COLO668 (cell line): ENCODE data around the gene GPI.

Experiments used
- DNase-seq: peaks from one replicate; lab custom pipeline; 2025; ENCODE audit not compliant: unreplicated experiment; lab: John Stamatoyannopoulos, UW

GPI gene

DNA sequence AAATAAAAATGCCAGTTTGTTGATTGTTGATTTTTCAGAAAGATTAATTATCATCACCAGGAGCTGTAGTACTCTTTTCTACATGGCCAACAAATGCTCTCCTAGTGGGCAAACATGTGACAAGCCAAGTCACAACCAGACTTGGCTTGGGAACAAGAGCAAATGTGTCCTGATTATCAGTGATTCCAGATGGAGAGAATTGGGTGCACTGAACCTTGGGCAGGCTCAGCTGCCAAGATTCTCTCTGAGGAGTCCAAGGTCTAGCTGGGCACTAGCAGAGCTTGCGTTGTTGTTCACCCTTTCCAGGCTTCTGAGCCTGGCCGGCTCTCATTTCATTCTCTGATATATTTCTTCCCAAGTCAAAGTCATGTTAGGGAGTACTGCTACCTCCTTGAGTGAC lies 27.3 kb upstream of the GPI start:
- DNase-seq = no peak

DNA sequence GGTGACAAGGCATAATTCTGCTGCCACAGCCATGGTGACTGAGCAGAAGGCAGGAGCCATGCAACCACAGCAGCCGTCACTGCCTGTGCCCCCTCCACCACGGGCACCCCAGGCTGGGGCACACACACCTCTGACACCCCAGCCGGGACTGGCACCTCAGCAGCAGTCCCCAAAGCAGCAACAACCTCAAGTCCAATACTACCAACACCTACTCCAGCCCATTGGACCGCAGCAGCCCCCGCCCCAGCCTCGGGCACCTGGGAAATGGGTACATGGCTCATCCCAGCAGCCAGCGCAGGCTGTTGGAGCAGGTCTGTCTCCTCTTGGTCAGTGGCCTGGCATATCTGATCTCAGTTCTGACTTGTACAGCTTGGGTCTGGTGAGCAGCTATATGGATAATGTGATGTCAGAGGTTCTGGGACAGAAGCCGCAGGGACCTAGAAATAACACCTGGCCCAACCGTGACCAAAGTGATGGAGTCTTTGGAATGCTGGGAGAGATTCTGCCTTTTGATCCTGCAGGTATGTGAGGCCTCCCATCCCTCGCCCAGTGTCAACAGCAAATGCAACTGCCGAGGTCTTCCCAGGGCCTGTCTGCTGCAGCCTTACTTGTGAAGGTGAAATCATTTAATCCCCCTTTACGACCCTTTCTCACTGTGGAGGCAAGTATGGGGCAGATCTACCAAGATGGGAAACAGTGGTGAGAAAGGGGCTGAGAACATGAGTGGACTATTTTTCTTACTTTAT lies 22.9 kb upstream of the GPI start:
- no peak for DNase-seq

DNA sequence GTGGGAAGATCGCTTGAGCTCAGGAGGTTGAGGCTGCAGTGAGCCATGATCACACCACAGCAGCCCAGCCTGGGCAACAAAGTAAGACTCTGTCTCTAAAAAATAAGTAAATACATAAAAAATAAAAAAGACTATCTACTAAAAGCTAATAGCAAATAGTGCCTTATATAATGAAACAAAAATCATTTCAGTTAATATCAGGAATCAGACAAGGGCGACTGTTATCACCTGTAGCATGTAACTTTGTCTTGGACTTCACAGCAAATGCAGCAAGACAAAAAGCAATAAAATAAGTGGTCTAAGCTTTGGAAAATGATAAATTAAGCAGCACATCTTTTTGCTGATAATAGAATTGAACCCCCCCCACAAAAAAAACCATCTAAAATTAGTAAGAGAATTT lies 21.2 kb upstream of the GPI start:
- no peak for DNase-seq

DNA sequence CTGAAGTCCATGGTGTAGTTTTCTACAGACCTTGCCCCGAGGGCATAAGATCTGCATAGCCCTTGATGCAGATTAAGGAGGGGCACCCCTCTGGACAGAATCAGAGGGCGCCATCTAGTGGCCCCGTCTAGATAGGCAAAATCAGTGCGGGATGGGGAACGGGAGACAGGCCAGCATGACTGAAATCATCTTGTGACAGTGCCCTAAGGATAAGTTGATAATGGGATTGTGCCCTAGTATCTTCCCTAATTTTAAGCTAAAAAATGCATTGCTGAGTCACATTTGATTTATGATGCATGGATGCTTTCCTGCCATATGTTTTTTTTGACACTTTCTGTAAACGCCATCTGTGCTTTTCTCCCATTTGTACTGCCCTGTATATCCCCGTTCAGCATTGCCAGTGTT lies 19.0 kb upstream of the GPI start:
- peak; percentile 77 for DNase-seq

DNA sequence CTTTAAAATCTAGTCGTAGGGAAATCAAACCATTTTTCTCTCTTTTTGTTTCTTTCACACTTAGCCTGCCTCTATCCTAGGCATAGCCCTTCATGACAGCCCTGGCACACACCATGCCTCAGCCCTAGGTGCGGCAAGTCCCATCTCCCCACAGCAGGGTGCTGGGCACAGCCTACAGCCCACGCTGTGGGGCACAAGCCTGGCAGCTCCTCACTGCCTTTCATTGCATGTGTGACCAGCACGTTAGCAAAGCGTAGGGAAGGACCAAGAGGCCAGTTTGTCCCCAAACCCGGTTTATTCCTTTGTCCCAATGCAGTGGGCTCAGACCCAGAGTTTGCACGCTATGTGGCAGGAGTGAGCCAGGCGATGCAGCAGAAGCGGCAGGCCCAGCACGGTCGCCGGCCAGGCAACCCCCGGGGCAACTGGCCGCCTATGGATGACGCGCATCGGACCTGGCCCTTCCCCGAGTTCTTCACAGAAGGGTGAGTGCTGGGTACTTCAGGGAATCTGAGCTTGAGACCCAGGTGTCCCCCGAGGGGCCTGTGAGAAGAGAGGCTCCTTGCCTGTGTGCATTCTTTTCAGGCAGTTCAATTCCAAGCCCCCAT lies 17.3 kb upstream of the GPI start:
- DNase-seq = no peak

DNA sequence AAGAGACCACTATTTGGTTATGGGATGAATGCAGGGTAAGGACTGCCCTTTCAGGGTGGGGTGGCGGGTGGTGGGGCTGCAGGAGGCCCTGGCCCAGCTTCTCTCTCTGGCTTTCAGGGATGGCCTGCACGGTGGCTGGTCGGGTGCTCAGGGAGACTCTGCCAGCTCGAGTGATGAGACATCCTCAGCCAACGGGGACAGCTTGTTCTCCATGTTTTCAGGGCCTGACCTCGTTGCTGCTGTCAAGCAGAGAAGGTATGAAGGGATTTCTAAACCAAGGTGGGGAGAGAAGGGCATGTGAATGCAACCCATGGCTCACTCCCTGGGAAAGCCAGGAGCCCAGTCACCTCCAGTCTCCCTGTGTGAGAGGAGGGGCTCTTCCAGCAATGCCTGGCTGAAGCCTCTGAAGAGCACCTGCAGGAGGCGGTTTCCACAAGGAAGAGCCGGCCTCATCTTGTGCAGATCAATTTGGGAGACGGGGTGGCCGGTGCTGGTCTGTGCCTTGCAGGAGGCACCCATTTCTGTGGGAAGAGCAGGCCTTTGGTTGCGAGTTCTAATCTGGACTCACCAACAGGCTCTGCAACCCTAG lies 16.0 kb upstream of the GPI start:
- no peak for DNase-seq

DNA sequence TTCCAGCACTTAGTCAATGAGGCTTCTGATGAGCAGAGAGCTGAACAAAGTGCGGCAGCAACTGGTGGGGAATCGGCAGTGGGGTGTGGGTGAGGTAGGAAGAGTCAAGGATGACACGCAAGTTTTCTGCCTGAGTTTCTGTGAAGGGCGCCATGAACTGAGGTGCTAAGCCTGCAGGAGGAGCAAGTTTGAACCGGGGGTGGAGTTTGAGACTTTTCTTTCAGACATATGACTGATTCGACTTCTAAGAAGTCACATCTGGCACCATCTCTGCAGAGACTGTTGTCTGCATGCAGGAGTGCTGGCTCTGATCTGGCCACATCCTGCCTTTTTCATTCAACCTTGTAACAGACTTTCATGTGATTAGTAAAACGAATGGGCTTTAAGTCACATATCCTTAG lies 14.8 kb upstream of the GPI start:
- no peak for DNase-seq

DNA sequence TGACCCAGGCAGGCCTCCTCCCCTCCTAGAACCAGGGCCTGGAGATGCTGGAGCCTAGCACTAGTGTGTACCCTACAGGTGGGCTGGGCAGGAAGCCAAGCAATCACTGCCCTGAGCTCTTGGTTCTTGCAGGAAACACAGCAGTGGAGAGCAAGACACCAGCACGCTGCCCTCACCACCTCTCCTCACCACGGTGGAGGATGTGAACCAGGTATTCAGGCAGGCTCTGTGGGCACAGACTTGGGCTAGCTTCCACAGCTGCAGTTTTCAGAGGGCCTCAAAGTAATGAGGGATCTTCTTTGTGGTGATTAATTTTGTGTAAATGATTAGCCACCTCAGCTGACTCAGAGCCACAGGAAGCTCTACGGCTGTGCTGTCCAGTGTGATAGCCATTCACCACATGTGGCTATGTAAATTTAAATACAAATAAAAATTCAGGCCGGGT lies 13.6 kb upstream of the GPI start:
- peak; percentile 70 for DNase-seq

DNA sequence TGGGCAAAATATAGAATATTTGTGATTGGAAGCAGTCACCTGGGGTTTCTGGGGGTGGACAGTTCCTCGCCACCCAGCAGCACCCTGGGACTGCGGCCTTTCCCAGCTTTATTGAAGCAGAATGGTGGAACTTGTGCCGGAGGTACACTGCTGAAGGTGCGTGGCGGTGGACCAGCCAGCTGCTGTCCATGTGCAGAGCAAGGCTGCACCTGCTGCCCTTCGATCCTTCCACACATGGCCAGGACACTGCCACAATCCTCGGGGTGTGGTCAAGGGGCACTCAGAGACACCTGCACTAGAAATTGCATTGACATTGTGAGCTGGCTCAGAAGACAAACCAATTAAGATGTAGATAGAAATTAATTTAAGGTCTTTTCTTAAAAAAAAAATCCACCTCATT lies 11.4 kb upstream of the GPI start:
- DNase-seq = peak; percentile 66

DNA sequence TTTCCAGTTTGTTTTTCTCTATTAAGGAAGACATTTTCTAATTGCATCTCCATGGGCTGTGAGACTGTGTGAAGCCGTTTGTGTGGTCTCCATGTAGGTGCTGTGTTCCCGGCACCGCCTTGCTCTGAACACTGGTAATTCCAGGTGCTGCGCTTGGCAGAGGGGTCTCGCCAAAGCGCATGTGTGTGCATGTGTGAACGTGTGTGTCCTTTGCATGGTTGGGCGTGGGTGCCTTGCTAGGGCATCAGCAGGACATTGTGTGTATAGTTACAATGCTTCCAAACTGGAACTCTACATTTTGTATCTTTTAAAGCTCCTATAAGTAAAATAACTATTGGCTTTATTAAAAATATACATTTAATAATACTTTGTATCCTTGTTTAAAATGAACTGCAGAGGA lies 9.8 kb upstream of the GPI start:
- no peak for DNase-seq

DNA sequence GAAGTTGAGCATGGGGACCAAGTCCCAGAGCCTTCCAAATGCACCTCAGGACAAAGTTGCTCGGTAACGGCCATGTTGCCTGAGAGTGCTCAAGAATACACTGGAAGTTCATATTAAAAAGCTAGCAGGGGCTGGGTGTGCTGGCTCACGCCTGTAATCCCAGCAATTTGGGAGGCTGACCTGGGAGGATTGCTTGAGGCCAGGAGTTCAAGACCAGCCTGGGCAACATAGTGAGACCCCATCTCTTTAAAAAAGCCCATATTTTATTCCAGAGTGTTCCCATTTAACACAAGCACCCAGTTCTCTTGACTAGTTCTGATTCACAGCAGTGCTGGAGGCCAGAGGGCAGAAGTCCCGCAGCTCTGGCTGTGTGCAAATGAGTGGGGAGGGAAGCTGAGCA lies 8.1 kb upstream of the GPI start:
- no peak for DNase-seq

DNA sequence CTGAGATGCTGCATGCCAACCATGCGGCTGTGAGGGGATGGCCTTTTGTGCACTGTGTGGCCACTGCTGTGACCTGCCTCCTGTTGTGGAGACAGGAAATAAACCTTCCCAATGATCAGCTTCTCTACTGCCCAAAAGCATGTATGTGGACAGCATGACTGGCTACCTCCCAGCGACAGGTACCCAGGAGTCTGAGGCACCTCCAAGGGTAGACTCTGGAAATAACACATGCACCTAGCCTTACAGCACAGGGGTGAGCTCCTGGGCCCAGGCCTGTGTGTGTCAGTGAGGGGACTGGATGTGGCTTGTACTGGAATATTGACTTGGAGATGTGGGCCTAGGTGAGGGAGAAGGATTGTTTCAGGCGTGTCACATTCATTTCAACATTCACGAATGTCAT lies 7.6 kb upstream of the GPI start:
- DNase-seq = no peak

DNA sequence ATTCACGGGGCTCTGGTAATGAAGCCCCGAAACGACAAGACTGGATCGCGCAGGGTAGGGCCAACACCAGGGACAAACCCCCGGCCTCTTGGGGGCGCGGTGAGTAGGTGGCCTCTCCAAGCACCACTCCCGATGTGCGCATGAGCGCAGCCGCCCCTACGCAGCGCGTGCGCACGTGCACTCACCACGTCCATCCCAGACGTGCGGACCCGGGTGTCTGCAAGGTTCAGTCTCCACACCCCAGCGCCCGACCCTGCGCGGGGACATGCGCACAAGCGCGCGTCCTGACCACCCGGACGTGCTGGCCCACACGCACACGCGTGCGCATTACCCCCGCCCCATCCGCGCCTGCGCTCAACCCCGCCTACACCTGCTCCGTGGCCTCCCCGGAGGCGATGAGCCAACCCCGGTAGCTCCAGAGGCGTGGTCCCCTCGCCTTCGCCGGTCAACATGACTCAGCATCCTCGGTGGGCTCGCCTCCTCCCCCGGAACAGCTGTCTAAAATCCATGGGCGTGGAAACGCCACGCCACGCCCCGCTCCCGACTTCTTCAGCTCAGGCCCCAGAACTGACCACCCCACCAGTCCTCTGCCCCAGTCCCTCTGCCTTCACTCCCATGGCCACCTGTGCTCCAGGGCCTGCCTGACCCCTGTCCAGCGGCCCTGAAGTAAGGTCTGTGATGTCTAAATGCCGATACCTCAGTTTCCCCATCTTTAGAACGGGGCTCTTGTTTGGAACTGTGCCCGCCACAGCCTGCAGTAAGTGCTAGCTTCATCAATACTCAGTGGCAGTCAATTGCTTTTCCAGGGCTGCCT lies 5.6 kb upstream of the GPI start:
- DNase-seq = peak; percentile 98

DNA sequence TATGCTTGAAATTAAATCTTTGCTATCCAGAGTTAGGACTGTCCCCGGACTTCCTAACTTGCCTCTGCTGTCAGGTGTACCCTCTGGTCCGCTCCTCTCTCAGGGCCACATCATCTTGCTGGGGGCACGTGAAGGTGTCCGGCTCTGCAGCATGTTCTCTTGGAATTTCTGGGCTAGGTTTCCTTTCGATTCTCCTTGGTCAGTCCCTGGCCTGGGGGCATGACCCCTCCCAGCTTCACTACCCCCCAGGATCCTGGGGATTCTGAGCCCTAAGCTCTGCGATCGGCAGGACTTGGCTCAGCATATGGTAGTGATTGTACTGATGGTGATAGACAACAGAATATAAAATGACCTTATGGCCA lies 5.1 kb upstream of the GPI start:
- no peak for DNase-seq

DNA sequence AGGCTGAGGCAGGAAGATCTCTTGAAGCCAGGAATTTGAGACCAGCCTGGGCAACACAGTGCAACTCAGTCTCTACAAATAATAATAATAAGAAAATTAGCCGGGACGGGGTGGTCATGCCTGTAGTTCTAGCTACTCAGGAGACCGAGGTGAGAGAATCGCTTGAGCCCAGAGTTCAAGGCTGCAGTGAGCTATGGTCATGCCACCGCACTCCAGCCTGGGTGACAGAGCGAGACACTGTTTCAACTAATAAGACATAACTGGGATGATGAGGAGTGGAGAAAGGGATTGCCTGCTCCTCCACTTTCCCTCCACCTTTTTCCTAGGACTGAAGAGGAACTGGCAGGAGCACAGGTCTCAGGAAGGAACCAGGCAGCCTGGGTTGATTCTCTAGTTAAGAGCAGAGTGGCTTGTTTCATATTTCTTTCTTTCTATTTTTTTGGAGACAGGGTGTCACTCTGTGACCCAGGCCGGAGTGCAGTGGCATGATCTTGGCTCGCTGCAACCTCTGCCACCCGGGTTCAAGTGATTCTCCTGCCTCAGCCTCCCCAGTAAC lies 4.6 kb upstream of the GPI start:
- DNase-seq = no peak

DNA sequence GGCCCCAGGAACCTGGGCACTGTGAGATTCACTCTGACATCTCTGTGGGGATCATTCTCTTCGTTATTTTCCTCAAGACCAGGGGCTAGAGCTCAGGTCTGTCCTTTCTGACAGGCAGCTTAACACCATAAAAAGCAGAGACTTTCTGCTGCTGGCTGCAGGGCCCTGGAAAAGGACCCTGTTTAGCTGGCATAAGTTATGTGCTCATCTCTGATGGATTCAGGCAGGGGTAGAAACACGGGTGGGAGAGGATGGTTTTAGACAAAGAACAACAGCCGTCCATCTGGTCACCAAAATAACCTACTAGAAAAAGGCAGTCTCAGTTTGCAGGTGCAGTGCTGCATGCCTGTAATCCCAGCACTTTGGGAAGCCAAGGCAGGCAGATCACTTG lies 2.3 kb upstream of the GPI start:
- DNase-seq = no peak

DNA sequence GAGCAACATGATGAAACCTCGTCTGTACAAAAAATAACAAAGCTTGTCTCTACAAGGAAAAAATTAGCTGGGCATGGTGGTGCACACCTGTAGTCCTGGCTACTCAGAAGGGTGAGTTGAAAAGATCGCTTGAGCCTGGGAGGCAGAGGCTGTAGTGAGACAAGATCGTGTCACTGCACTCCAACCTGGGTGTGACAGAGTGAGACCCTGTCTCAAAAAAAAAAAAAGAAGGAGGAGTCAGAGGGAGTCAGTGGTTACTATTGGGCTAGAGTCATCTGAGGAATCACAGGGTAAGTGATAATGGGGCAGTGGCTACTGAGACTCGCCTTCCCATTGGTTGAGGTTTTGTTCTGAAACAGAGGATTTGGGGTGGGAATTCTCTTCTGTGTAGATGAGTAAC lies 1.9 kb upstream of the GPI start:
- no peak for DNase-seq

DNA sequence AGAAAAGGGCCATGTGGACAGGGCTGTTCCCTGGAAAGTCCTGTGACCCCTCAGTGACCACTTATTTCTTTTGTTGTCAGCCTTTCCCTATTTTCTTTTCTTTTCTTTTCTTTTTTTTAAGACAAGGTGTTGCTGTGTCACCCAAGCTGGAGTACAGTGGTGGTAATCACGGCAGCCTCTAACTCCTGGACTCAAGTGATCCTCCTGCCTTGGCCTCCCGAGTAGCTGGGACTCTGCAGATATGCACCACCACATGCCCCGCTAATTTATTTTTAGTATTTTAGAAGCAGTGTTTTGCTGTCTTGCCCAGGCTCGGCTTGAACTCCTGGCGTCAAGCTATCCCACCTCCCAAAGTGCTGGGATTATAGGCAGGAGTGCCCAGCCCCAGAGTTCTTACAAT lies 1.1 kb upstream of the GPI start:
- DNase-seq = no peak

DNA sequence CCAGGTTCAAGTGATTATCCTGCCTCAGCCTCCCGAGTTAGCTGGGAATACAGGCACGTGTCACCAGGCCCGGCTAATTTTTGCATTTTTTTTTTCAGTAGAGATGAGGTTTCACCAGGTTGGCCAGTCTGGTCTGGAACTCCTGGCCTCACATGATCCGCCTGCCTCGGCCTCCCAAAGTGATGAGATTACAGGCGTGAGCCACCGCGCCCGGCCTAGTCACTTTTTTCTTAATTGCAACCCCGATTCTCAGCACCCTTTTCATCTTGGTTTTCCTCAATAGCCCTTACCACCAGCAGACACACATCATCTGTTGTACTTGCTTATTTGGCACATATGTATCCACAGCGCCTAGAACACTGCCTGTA lies 550 bp upstream of the GPI start:
- no peak for DNase-seq

DNA sequence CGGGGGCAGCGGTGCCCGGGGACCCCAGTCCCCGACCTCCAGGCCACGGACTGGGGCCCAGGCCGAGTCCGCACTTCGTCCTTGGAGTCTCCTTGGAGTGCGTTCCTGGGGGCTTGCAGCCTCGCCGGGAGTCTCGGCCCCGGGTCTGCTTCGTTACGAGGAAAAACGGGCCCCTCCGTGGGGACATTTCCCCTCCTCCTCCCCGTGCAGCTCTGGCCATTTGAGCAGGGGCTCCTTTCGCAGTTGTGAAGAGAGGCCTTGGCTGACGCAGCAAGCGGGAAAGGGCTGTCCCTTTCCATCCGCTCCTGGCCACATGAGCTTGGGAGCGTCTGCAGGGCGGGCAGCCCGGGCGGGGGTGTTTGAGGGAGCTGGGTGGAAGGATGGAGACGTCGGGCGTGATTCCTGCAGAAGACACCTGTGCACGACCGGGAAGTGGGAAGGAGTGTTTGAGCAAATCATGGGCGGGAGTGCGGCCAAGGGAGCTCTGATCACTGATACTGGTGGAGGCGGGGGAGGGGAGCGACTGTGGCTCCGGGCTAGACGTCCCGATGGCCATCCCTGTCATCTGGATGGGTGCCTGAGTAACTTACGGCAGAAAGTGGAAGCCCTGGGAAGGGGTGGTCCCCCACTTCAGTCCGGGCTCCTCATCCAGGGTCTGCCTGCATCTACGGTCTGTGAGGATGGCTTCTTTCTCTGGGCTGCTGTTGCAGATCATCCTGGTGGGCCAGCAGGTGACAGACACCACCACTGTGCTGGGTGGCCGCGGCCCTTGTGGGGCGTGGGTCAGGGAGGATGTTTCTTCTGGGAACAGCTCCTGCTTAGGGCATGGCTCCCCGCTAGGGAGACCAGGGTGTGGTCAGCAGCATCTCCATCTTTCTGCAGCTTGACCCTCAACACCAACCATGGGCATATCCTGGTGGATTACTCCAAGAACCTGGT lies 736 bp downstream of the GPI start:
- DNase-seq = peak; percentile 44
